ENCODE measurements around the gene LY6G5B.

DNA sequence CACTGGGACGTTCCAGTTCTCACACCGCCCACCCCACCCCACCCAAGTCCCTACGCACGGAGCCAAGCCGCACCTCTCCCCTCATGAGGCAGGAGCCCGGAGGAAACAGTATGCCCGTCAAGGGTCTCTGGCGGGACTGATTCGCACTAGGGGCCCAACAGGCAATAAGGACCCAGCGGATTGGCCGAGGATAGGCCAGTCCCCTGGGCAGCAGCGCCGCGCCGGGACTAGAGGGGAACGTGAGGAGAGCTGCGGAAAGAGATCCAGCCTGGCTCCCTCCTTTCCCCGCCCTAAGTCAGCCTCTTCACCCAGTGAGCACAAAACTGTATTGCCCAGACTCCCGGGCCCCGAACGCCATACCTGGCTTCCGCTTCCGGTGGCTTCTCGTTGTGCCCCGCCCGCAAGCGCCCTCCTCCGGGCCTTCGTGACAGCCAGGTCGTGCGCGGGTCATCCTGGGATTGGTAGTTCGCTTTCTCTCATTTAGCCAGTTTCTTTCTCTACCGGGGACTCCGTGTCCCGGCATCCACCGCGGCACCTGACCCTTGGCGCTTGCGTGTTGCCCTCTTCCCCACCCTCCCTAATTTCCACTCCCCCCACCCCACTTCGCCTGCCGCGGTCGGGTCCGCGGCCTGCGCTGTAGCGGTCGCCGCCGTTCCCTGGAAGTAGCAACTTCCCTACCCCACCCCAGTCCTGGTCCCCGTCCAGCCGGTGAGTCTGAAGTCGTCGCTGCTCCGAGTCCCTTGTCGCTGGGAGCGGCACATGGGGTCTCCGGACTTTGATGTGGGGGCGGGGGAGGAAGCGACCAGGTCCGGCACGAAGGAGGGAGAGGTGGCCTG, 4.1 kb upstream of the LY6G5B start, which contains the start of gene CSNK2B:
- peak; percentile 80 to 85 for TF ChIP-seq POLR2A (IDR thresholded peaks at IDR 0.05)
- TF ChIP-seq, protein P1, sequence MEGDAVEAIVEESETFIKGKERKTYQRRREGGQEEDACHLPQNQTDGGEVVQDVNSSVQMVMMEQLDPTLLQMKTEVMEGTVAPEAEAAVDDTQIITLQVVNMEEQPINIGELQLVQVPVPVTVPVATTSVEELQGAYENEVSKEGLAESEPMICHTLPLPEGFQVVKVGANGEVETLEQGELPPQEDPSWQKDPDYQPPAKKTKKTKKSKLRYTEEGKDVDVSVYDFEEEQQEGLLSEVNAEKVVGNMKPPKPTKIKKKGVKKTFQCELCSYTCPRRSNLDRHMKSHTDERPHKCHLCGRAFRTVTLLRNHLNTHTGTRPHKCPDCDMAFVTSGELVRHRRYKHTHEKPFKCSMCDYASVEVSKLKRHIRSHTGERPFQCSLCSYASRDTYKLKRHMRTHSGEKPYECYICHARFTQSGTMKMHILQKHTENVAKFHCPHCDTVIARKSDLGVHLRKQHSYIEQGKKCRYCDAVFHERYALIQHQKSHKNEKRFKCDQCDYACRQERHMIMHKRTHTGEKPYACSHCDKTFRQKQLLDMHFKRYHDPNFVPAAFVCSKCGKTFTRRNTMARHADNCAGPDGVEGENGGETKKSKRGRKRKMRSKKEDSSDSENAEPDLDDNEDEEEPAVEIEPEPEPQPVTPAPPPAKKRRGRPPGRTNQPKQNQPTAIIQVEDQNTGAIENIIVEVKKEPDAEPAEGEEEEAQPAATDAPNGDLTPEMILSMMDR (IDR thresholded peaks at IDR 0.05), result peak in 2 of 6 experiments; percentile 12 to 18
